ENCODE measurements around the gene SPRY1.

The SPRY1 gene

DNA sequence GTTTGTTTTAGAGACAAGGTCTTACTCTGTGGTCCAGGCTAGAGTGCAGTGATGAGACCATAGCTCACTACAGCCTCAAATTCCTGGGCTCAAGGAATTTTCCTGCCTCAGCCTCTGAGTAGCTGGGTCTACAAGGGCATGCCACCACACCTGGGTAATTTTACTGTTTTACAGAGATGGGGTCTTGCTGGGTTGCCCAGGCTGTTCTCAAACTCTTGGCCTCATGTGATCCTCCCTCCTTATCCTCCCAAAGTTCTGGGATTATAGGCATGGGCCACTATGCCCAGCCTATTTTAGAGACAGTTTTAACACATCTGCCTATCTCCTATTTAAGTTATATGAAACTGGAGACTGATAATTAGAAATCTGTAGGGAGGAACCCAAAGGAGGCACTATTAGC, 53.8 kb downstream of the SPRY1 start:
- Histone ChIP-seq H3K36me3 (ENCODE audit: insufficient read depth, low read length) (no peaks in the 10 kb centered on the region), H3K9me3 (ENCODE audit: insufficient read depth, low read depth, low read length) (no peaks in the 10 kb centered on the region), H3K4me3 (ENCODE audit: low read length) (no peak overlapping the region), H3K4me1 (ENCODE audit: insufficient read depth, low read length) (peaks cover 5% of the 10 kb centered on the region), H3K9ac (ENCODE audit: low read depth, low read length) (no peak overlapping the region), H3K27me3 (ENCODE audit: insufficient read depth, low read length) (no peaks in the 10 kb centered on the region), H3K27ac (ENCODE audit: low read depth, low read length) (no peak overlapping the region)

GRCh38 chr4:123452616-123453015, 56.0 kb downstream of the SPRY1 start:
- Histone ChIP-seq H3K27me3 (ENCODE audit: insufficient read depth, low read length) (no peaks in the 10 kb centered on the region), H3K27ac (ENCODE audit: low read depth, low read length) (no peak overlapping the region), H3K4me1 (ENCODE audit: insufficient read depth, low read length) (no peaks in the 10 kb centered on the region; the same call in 1 of the 2 replicates), H3K36me3 (ENCODE audit: insufficient read depth, low read length) (no peaks in the 10 kb centered on the region), H3K4me3 (ENCODE audit: low read length) (no peak overlapping the region), H3K9me3 (ENCODE audit: insufficient read depth, low read depth, low read length) (no peaks in the 10 kb centered on the region), H3K9ac (ENCODE audit: low read depth, low read length) (no peak overlapping the region)

GRCh38 chr4:123453061-123453680, 56.6 kb downstream of the SPRY1 start:
- no peak overlapping the region for H3K27ac ChIP-seq (ENCODE audit: low read depth, low read length)
- H3K4me3 ChIP-seq (ENCODE audit: low read length), result no peak overlapping the region
- H3K9me3 ChIP-seq (ENCODE audit: insufficient read depth, low read depth, low read length), result no peaks in the 10 kb centered on the region
- H3K27me3 ChIP-seq (ENCODE audit: insufficient read depth, low read length), result no peaks in the 10 kb centered on the region
- 89% methylated on average over 3 of the region's 3 CpGs for WGBS
- no peaks in the 10 kb centered on the region for H3K36me3 ChIP-seq (ENCODE audit: insufficient read depth, low read length)
- H3K4me1 ChIP-seq (ENCODE audit: insufficient read depth, low read length), result no peaks in the 10 kb centered on the region; the same call in 1 of the 2 replicates
- no peak overlapping the region for H3K9ac ChIP-seq (ENCODE audit: low read depth, low read length)

Data from HUES64 (cell line).